Urothelium cell line (cell line): ENCODE measurements around the gene SENP8.

Experiments
- DNase-seq: peaks from one replicate; pipeline ENCODE4 v3.0.0; 2011; ENCODE audit warnings: low spot score, mixed read lengths
- FAIRE-seq: peaks from 2 replicates; lab custom pipeline; 2011; peaks lifted over from hg19 to GRCh38; lab: Jason Lieb, UNC

The SENP8 gene

DNA sequence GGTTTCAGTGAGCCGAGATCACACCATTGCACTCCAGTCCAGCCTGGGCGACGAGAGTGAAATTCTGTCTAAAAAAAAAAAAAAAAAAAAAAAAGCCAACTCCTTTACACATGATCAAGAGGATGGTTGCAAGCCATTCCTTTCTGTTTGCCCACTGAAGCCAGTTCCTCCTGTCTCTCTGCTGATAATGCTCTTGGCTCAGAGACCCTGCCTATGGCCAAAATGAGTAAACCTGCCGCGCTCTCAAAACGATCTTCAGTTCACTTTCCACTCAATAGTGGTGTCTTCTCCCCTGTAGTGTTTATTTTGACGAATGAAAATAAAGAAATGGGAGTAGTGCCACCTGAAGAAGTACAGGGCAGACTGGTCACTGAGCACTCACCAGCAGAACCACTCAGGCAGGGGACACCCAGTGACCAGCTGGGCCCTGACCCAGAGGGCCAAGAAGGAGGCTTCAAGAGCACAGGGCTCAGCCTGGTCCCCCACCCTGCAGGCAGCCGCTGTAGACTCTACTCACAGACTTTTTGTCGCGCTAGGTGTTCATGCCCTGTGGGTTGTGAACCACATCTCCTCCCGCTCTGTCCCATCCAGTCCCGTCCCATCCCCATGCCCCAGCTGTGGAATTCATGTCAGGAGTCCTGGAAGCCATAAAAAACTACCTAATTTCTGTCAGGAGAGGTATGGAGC is 55.8 kb downstream of the SENP8 start:
- no peak for DNase-seq
- FAIRE-seq: no peak

DNA sequence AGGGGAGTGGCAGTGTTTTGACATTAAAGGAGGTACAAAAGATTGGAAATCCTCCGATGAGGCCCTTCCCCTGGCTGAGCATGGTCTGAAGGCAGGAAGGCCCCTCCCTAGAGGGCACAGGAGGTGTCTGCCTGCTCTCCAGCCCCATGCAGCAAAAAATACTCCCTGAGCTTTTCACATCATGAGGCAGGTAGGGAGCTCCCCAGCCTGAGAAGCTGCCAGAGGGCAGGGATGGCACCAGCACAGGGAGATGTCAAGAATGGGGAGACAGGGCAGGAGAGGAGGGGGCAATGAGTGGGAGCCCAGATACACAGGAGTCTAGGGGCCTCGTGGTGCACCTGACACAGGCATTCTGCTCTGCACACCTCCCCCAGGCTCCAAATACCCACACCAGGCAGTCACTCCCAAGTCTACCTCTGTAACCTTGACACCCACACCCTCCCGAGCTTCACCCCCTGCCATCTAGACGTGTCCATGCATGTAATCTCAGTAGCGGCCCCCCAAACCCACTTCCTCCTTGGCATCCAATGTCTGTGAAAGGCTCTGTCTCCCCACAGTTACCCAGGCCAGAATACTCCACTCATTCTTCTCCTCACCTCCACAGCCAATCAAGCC is 56.5 kb downstream of the SENP8 start:
- FAIRE-seq (no peak), DNase-seq (no peak)

DNA sequence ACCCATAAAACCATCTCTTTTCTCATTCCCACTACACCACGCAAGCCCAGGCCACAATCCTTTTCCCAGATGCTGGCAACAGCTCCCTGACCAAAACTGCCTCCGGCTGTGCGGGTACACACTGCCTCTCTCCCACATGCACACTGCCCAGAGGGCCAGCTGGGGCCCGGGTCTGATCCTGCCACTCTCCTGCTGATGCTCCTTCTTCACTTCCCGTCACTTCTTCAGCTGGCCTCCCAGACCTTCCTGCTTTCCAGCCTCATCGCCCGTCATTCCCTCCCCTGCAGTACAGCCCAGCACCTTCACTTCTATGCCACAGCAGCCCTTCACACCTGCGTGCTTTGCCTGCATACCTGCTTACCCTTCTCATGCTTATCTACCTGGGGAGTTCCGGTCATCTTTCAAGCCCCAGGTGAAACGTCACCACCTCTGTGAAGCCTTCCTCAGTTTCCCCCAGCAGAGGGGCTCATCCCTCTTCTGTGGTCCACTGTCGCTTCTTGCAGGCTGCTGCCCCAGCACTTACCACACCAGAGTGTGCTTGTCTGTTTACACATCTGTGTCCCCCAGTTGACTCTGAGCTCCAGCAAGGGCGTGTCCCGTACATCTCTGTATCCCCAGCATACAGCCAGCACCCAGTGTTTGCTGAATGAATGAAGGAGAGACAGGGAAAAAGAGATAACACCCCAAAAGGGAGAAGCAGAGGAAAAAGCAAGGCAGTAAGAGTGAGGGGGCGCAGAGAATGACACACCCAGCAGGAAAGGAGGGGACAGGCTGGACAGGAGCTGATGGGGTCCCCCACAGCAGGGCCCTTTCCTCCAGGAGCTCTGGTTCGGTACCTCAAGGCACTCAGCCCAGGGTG is 57.2 kb downstream of the SENP8 start:
- no peak for FAIRE-seq
- no peak for DNase-seq

DNA sequence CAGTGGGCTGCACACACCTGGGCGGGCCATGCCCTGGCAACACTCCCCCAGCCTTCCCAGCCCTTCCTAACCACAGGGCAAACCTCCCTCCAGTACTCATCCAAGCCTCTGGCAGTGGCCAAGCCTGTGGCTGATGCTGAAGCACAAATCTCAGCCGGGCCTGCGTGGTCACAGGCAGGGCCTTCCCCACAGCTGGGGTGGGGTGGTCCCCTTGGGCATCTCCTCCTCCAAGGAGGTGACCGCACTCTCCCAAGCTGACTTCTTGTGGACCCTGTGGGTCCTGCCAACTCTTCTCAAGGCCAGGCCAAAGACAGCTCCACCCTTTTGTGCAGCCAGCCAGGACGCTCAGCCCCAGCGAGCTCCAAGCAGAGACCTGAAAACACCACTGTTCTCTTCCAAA is 58.0 kb downstream of the SENP8 start:
- no peak for DNase-seq
- no peak for FAIRE-seq

DNA sequence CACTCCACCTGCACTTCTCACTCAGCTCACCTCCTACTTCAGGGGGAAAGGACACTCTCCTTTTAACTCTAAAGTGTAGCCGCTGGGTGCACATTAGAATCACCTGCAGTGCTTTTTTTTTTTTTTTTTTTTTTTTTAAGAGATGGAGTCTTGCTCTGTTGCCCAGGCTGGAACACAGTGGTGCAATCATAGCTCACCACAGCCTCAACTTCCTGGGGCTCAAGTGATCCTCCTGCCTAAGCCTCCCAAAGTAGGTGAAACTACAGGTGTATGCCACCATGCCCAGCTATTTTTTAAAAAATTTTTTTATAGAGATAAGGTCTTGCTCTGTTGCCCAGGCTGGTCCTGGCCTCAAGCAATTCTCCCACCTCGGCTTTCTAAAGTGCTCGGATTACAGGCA is 58.5 kb downstream of the SENP8 start:
- DNase-seq (no peak), FAIRE-seq (no peak)

DNA sequence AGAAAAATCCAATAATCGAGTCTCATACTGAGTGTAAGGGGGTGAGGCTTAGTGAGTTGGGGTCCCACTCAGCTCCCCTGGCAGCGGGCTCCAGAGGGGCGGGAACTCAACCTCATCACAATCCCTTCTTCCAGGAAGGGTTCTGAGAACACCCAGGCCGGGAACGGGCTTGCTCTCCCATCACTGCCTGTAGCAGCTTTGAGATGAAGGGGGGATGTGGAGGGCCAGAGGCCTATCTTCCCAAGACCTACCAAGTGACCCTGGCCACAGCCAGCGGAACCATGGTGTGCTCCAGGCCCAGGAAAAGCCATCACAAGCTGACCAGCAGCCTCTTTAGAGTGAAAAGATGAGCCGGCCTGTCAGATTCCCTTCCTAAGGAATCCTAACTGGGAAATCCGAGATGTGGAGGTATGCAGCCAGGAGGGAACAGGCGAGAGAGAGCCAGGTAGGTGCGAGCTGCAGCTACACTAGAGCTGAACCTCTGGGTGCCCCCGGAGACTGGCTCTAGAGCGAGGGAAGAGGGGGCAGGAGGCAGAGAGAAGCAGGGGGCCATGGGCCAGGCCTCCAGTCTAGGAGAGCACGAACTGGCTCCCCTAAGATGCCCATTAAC is 60.9 kb downstream of the SENP8 start:
- DNase-seq (no peak), FAIRE-seq (no peak)

DNA sequence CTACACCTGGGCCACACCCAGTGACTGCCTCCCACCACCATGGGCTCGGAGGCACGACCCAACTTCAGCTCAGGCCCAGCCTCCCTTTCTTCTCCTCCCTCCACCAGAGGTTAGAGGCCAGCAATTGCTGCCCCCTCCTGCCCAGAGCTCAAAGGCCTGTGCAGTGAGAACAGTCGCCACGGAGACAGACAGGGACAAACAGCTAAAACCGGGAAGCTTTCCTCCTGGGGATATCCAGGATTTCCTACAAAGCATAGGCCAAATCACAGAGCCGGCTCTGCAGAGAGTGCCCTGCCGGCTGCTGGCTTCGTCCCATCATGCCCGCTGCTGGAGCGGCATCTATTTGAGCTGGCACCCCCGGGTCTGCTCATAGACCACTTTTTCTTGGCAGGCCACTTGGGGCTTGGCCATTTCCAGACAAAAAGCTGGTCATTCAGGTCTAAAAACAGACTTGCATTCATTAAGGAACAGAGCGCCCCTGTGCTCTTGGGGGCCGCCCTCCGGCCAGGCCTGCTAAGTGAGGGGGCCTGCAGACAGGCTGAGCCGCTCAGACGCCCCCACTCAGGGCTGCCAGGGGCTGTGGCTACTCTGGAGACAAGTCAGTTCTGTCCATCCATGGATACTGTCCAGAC is 61.9 kb downstream of the SENP8 start:
- no peak for DNase-seq
- FAIRE-seq: no peak

DNA sequence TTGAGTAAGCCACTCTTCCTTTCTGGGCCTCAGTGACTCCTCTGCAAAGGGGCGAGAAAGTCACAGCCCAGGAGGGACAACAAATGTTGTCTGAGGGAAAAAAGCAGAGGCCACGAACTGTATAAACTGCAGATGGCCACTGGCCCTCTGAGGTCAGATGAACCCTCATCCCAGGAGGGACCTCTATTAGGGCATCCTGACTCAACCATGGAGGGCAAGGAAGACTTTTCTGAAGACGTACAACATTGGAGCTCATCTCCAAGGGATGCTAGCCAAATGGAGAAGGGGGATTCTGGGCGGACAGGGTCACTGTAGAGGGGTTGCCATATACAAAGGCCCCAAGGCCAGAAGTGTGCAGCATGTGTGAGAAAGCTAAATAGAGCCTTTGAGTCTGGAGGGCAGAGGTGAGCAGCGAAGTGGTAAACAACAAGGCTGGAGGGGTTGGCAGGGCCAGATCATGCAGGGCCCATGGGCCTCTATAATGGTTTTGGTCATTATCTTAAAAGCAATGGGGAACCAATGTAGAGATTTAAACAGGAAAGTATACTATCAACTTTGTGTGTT is 62.6 kb downstream of the SENP8 start:
- FAIRE-seq: no peak
- DNase-seq: no peak

DNA sequence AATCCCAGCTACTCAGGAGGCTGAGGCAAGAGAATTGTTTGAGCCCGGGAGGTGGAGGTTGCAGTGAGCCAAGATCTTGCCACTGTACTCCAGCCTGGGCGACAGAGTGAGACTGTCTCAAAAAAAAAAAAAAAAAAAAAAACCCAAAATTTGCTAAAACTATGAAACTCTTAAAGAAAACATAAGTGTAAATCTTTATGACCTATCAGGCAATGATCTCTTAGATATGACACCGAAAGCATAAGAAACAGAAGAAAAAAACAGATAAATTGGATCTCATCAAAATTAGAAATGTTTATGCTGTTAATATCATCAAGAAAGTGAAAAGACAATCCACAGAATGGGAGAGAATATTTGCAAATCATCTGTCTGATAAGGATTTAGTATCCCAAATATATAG is 64.0 kb downstream of the SENP8 start:
- FAIRE-seq (no peak), DNase-seq (no peak)

DNA sequence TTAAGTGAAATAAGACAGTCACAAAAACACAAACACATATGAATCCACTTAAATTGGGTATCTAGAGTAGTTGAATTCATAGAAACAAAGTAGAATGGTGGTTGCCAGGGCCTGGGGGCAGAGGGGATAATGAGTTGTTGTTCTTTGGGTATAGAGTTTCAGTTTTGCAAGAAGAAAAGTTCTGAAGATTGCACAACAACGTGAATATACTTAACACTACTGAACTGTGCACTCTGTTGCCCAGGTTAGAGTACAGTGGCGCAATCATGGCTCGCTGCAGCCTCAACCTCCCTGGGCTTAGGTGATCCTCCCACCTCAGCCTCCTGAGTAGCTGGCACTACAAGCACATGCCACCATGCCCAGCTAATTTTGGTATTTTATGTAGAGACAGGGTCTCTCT is 64.5 kb downstream of the SENP8 start:
- DNase-seq: no peak
- no peak for FAIRE-seq

DNA sequence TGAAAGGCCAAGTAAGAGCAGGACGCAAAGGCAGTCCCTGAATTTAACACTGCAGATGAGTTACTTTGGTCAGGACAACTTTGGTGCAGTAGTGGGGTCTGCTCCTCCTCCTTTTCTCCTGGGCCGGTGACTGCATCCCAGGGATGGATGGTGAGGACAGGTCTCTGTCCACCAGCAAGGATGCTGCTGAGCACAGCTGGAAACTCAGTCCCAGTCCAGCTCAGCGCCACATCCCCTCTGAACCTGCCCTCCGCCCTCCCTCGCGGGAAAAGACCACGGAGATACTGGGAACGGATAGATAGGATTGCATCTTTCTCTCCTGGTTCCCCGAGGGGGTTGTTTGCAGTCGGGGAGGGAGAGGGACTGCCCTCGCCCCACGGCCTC is 65.6 kb downstream of the SENP8 start:
- FAIRE-seq: no peak
- no peak for DNase-seq

DNA sequence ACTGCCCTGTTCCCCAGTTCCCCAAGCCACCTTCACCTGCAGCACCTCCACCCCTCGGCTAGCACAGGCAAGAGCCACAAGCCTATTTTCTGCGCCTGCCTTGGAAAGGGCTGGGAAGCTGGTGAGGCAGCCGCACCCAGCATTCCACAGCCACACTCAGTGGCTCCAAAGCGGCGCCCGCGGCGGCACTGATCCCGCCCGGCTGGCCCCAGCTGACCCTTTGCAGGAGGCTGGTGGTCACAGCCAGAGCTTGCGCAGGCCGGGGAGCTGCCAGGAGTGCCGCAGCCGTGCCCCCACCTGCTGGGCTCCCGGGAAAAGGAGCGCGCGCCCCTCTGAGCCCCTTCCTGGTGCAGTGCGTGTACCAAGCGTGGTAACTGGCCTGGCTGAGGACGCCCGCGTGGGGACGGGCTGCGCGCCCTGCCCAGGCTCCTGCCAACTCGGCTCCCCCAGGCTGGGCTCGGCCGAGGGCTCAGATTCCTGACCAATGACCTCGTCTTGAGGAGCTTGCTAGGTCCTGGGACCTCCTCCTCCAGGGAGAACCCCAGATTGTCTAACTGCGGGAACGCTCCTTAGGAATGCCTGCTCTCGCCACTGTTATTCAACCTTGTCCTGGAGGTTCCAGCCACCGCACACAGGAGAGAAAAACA is 66.1 kb downstream of the SENP8 start:
- FAIRE-seq: peak; percentile 75
- DNase-seq: peak; percentile 81

DNA sequence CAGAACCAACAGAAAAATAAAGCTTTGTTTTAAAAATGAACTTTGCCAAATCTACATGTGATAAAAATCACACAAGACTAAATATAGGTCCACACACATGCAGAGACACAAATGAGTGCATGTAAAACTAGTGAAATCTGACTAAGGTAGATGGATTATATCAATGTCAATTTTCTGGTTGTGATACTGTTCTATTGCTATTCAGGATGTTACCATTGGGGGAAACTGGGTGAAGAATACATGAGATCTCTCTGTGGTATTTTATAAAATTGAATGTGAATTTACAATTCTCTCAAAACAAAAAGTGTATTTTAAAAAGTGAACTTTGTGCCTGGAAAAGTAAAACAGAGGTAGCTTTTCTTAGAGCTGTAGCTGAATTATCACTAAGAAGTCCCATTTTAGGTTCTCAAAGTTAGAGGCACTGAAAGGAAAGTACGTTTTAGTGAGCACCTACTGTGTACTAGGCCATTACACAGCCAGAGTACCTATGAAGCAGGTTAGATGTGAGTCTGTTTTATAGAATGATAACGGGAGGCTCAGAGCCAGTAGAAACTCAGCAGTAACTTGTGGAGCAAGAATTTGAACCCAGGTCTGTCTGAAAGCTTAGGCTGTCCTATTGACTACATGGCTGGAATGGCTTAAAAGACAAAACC is 71.2 kb downstream of the SENP8 start:
- DNase-seq (no peak), FAIRE-seq (no peak)

DNA sequence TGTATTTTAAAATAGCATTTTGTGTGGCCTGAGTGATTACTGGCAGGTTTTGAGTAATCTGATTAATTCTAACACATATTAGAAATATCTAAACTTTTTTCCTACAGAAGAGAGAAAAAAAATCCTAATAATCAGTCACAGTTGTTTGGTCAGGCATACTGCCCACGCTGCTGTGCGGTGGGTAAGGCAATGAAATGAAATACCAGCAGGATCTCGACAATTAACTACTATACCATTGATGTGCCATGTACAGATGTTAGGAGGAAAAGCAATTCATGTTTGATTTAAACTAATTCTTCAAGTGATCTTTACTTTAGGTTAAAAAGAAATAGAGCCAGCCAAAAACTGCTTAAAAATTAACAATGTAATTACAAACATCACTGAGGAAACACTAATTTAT is 74.2 kb downstream of the SENP8 start:
- FAIRE-seq (no peak), DNase-seq (no peak)
